Measurements from ENCODE around the gene C16orf54. TPM values are rescaled to one million over a fixed set of nuclear protein-coding genes. Genes with fewer than 3 reads are reported as not detected.
"Not testable (repeated sequence)": the region's sequence is repeated elsewhere in the genome, so short reads cannot be mapped to it uniquely, and the experiment has no call there.

The C16orf54 gene
- total RNA-seq, 4 donors from 2014 or later: 0.32 to 2.7 (median 1.3) TPM

- no peak for ATAC-seq
- Histone ChIP-seq H3K36me3 (no peaks in the 10 kb centered on the region), H3K27me3 (peaks cover 20% of the 10 kb centered on the region), H3K27ac (no peak overlapping the region), H3K4me3 (no peak overlapping the region), H3K4me1 (no peaks in the 10 kb centered on the region), H3K9me3 (peaks cover 0 to 11% (median 0%) of the 10 kb centered on the region in 3 donors)
- no peak for TF ChIP-seq POLR2AphosphoS5 (IDR thresholded peaks at IDR 0.05)
- TF ChIP-seq POLR2A (IDR thresholded peaks at IDR 0.05): no peak
- no peak for TF ChIP-seq EP300 (IDR thresholded peaks at IDR 0.05)
- no peak for TF ChIP-seq CTCF (IDR thresholded peaks at IDR 0.05)
- 34 to 44% methylated on average over 3 to 5 of the region's 5 CpGs for WGBS, 2 donors (ENCODE audit: low coverage in 1 of 2)
Measured at GRCh38 chr16:29736112-29736511, 9.7 kb downstream of the C16orf54 start.

- TF ChIP-seq POLR2A (IDR thresholded peaks at IDR 0.05) (no peak), EP300 (IDR thresholded peaks at IDR 0.05) (no peak), CTCF (IDR thresholded peaks at IDR 0.05) (no peak), POLR2AphosphoS5 (IDR thresholded peaks at IDR 0.05) (no peak)
- Histone ChIP-seq H3K36me3 (no peaks in the 10 kb centered on the region), H3K27ac (no peak overlapping the region), H3K4me1 (no peaks in the 10 kb centered on the region), H3K27me3 (peaks cover 26% of the 10 kb centered on the region), H3K4me3 (no peak overlapping the region), H3K9me3 (peaks cover 0 to 11% (median 0%) of the 10 kb centered on the region in 3 donors)
- no peak for ATAC-seq
- WGBS, 2 donors (ENCODE audit: low coverage in 1 of 2): 18 to 71% methylated on average over 1 of the region's 1 CpG
Measured at GRCh38 chr16:29734786-29735185, 11.0 kb downstream of the C16orf54 start.

GRCh38 chr16:29731768-29732601, 13.8 kb downstream of the C16orf54 start:
- H3K36me3 ChIP-seq, ATAC-seq, H3K9me3 ChIP-seq, H3K4me1 ChIP-seq, H3K4me3 ChIP-seq, H3K27ac ChIP-seq: not testable (repeated sequence)
- H3K27me3 ChIP-seq: peaks cover 38% of the 10 kb centered on the region
- 74 to 89% methylated on average over 11 to 13 of the region's 13 CpGs for WGBS, 2 donors (ENCODE audit: low coverage in 1 of 2)

GRCh38 chr16:29730649-29731048, 15.1 kb downstream of the C16orf54 start:
- no peak for TF ChIP-seq EP300 (IDR thresholded peaks at IDR 0.05)
- TF ChIP-seq CTCF (IDR thresholded peaks at IDR 0.05): no peak
- no peak for TF ChIP-seq POLR2A (IDR thresholded peaks at IDR 0.05)
- no peak for TF ChIP-seq POLR2AphosphoS5 (IDR thresholded peaks at IDR 0.05)
- Histone ChIP-seq H3K27me3 (peaks cover 38% of the 10 kb centered on the region), H3K4me1 (peaks cover 0 to 6% (median 0%) of the 10 kb centered on the region in 3 donors), H3K36me3 (no peaks in the 10 kb centered on the region), H3K9me3 (no peaks in the 10 kb centered on the region), H3K27ac (no peak overlapping the region), H3K4me3 (no peak overlapping the region)
- ATAC-seq: no peak
- 65 to 84% methylated on average over 7 of the region's 7 CpGs for WGBS, 2 donors (ENCODE audit: low coverage in 1 of 2)

- no peaks in the 10 kb centered on the region for H3K9me3 ChIP-seq
- no peak for ATAC-seq
- H3K4me3 ChIP-seq: no peak overlapping the region
- peaks cover 0 to 6% (median 0%) of the 10 kb centered on the region in 3 donors for H3K4me1 ChIP-seq
- no peak overlapping the region for H3K27ac ChIP-seq
- H3K36me3 ChIP-seq: no peaks in the 10 kb centered on the region
- peaks cover 25% of the 10 kb centered on the region for H3K27me3 ChIP-seq
- TF ChIP-seq POLR2AphosphoS5 (IDR thresholded peaks at IDR 0.05) (no peak), CTCF (IDR thresholded peaks at IDR 0.05) (peak in 3 of 4 experiments; percentile 39 to 55 (median 47))
- 9 to 17% methylated on average over 4 to 5 of the region's 6 CpGs for WGBS, 2 donors (ENCODE audit: low coverage in 1 of 2)
Measured at GRCh38 chr16:29729116-29729521, 16.7 kb downstream of the C16orf54 start.
